Transverse colon (tissue), 4 donors: ENCODE data around the gene ONECUT1. TPM values are rescaled to one million over a fixed set of nuclear protein-coding genes. Genes with fewer than 3 reads are reported as not detected.
A peak's percentile ranks its signal among the peaks of the same experiment; 100 is the strongest.

Source experiments
- DNase-seq: peaks from one replicate; pipeline ENCODE4 v3.0.0-alpha.2; 2019
- H3K27ac ChIP-seq, 4 donors: fragments of 200-600 bp; sonication (generic); 2 replicates each; pipeline ENCODE4 v1.5.1; 2016 to 2018; ENCODE audit warnings: inconsistent platforms in 4 of 4
- H3K27me3 ChIP-seq: fragments of 200-600 bp; sonication (generic); 2 replicates; pipeline ENCODE4 v1.5.1; 2017; ENCODE audit warnings: inconsistent platforms
- H3K36me3 ChIP-seq, 4 donors: fragments of 200-600 bp; sonication (generic); 2 replicates each; pipeline ENCODE4 v1.5.1; 2017 to 2019; ENCODE audit warnings: inconsistent platforms in 4 of 4
- H3K4me1 ChIP-seq, 4 donors: fragments of 200-600 bp; sonication (generic); 2 replicates each; pipeline ENCODE4 v1.5.1; 2017 to 2020; ENCODE audit warnings: inconsistent platforms in 4 of 4
- H3K4me3 ChIP-seq, 4 donors: fragments of 200-600 bp; sonication (generic); 1 replicate in 1 of 4; 2 replicates in 3 of 4; pipeline versions ENCODE4 v1.5.1 to v1.6.1; 2017 to 2019; ENCODE audit warnings: inconsistent platforms in 4 of 4
- H3K9me3 ChIP-seq, 2 donors: fragments of 200-600 bp; sonication (generic); 2 replicates each; pipeline ENCODE4 v1.5.1; 2017 to 2019; ENCODE audit warnings: inconsistent platforms in 2 of 2
- CTCF ChIP-seq, 5 experiments: fragments of 200-600 bp in 3 of 5; fragments of 450-650 bp in 2 of 5; sonication (generic) in 3 of 5; IDR thresholded peaks; 1 replicate in 2 of 5; 2 replicates in 3 of 5; pipeline ENCODE4 v1.5.1; 2016 to 2017; ENCODE audit warnings: antibody characterized with exemption in 5 of 5, inconsistent platforms in 3 of 5, mild to moderate bottlenecking in 2 of 5, moderate library complexity in 1 of 5
- EP300 ChIP-seq: sonication (generic); formaldehyde crosslinking; IDR thresholded peaks from one replicate; pipeline ENCODE4 v1.6.1; 2017; ENCODE audit warnings: antibody characterized with exemption, low read depth
- POLR2A ChIP-seq: fragments of 450-650 bp; IDR thresholded peaks from one replicate; pipeline ENCODE4 v1.6.1; 2016; ENCODE audit warnings: antibody characterized with exemption, mild to moderate bottlenecking, moderate library complexity
- POLR2AphosphoS5 ChIP-seq, 3 donors: sonication (generic); formaldehyde crosslinking; IDR thresholded peaks; one replicate each; pipeline ENCODE4 v1.6.1; 2016; ENCODE audit warnings: antibody characterized with exemption in 3 of 3
- WGBS, 2 donors: methylation state at CpG; one replicate each; pipeline ENCODE4 v1.1.5; 2018; ENCODE audit warnings: low coverage in 1 of 2; 5-methylcytosine and 5-hydroxymethylcytosine counted together
- in situ Hi-C, 4 donors: fragments of 200-750 bp; cut with MboI; loops; one replicate each; pipeline versions ENCODE4 v1.15.0 to v1.15.1; 2017; ENCODE audit warnings: low sequenced_read_pairs in 3 of 4, low pct_ligation_motif_present in 1 of 4, low pct_unique_long_range_greater_than_20kb in 1 of 4
- intact Hi-C: fragments of 100-400 bp; cut with DNase I; formaldehyde crosslinking; loops from one replicate; pipeline ENCODE4 v1.15.1; 2023; ENCODE audit warnings: low total_unique reads
- total RNA-seq, 4 donors: library from RNA; depleted of rRNA; stranded (reverse); fragments of >200 nt; gene quantifications; one replicate each; pipeline ENCODE4 v1.1.0, GENCODE V29; 2016

ONECUT1 gene
- total RNA-seq, 4 donors from 2014 or later, result 0.64 TPM; not detected in 3

DNA sequence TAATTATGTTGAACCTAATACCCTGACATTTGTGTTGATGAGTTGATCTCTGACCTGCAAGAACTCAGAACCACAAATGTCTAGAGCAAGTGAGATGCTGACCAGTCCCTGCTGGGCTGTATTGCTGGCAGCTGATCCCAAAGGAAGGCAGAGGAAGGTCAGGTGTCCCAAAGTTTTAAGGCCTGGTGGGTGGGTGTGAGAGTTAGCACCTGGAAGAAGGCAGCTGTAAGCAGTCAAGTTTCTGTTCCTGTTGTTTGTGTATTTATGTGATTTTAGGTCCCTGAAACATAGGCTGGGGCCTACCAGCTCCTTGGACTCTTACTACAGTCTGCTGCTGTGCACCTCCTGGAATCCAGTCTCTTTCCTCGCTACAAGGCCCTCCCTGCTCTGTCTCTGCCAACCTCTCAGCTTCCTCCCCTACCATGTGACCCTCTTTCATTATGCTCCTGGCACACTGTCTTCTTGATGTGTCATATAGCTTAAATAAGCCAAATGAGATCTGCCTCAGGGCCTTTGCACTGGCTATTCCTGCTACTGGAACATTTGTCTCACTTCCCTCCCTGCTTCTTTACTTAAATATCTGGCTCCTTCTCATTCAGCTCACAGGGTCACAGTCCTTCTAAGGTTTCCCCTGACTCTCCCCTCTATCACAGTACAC lies 80.0 kb downstream of the ONECUT1 start:
- WGBS, 2 donors, result 88 to 100% methylated on average over 1 of the region's 1 CpG
- TF ChIP-seq POLR2AphosphoS5 (IDR thresholded peaks at IDR 0.05), result no peak
- TF ChIP-seq EP300, result no peak
- no peak for TF ChIP-seq POLR2A
- no peak for TF ChIP-seq CTCF (IDR thresholded peaks at IDR 0.05)
- Histone ChIP-seq H3K27ac (peak overlapping the region in 2 of 4 donors; percentile 34 to 52), H3K4me3 (no peak overlapping the region), H3K36me3 (no peaks in the 10 kb centered on the region), H3K4me1 (peaks cover 0 to 8% (median 7%) of the 10 kb centered on the region in 4 donors), H3K27me3 (no peaks in the 10 kb centered on the region), H3K9me3 (no peaks in the 10 kb centered on the region)
- no peak for DNase-seq
- in situ Hi-C loops (no loop called here), intact Hi-C loops (no loop called here)

DNA sequence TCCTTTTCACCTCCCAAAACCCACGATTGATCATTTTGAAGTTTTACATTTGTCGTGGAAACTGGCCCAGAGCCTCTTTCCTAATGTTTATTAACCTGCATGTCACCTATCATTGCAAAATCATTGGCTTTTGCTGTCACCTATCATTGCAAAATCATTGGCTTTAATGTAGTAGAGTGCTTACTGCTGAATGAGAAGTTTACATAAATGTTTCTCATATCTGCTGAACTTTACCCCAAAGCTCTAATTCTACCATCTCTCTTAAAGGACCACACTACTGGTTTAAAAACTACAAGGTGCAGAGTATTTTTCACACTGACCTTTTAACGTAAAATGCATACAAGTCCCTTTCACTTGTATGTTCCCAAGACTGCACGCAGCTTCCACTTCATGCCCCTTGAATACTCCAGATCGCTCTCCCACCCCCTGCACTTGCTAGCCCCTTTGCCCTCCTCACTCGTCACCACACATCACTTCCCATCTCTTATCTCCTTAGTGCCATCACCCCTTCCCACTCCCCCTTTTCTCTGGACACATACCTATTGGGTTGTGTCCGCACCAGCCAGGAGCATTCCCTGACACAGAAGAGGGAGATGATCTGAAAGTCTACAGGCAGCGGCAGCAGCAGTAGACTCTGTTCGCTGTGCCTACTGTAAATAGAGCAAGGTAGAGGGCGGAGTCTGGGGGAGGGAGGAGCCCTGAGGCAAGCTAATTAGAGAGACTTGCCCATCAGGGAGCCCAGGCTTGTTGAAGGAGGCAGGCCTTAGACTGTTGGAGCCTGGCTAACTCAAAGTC lies 80.8 kb downstream of the ONECUT1 start:
- H3K4me3 ChIP-seq, result peak overlapping the region in 2 of 4 donors; percentile 1 to 27
- no peaks in the 10 kb centered on the region for H3K27me3 ChIP-seq
- WGBS, 2 donors, result 26 to 43% methylated on average over 6 to 10 of the region's 10 CpGs
- H3K4me1 ChIP-seq, result peaks cover 0 to 8% (median 7%) of the 10 kb centered on the region in 4 donors
- peak in 1 of 3 donors; percentile 73 for TF ChIP-seq POLR2AphosphoS5 (IDR thresholded peaks at IDR 0.05)
- peak; percentile 17 for TF ChIP-seq POLR2A
- TF ChIP-seq CTCF (IDR thresholded peaks at IDR 0.05), result no peak
- TF ChIP-seq EP300, result no peak
- H3K36me3 ChIP-seq, result no peaks in the 10 kb centered on the region
- H3K9me3 ChIP-seq, result no peaks in the 10 kb centered on the region
- intact Hi-C loops (no loop called here), in situ Hi-C loops (no loop called here)
- H3K27ac ChIP-seq, result peak overlapping the region in 2 of 4 donors; percentile 34 to 52
- DNase-seq, result peak; percentile 85

Other genes starting within 250 kb of the ONECUT1 start
- 10 to 100 TPM; 33.8 to 92.4 (median 55.4) TPM for gene ARPP19, start 221.3 kb downstream of the ONECUT1 start, total RNA-seq
- 100 to 1,000 TPM in 1 of 4 donors, 10 to 100 TPM in 3; 41.0 to 149 (median 84.5) TPM for gene ATOSA, start 110.9 kb downstream of the ONECUT1 start, total RNA-seq